Activated CD4-positive, alpha-beta memory T cell treated with anti-CD3 and anti-CD28 coated beads, Interleukin-2, amount 10 ng/mL, durations not matched to agents 7 days and 5 days (primary cell): ENCODE results near the gene NOP10. TPM values are rescaled to one million over a fixed set of nuclear protein-coding genes. Genes with fewer than 3 reads are reported as not detected.
"Not testable (repeated sequence)": the region's sequence is repeated elsewhere in the genome, so short reads cannot be mapped to it uniquely, and the experiment has no call there.

Source experiments
- CTCF ChIA-PET: fragments of 350-600 bp; sonication (Branson Sonifier 250); formaldehyde crosslinking; loops from one replicate; lab custom pipeline; 2021; ENCODE audit warnings: antibody characterized with exemption, inconsistent platforms; lab: Charles Lee
- POLR2A ChIA-PET: fragments of 350-600 bp; sonication (Branson Sonifier 250); formaldehyde crosslinking; loops from one replicate; lab custom pipeline; 2021; ENCODE audit warnings: antibody characterized with exemption; lab: Charles Lee
- DNase-seq: peaks from one replicate; pipeline ENCODE4 v3.0.0-alpha.2; 2020
- H3K27ac Mint-ChIP-seq: one replicate; pipeline ENCODE4 v1.8.0; 2021; ENCODE audit warnings: mild to moderate bottlenecking, mixed read lengths
- H3K27me3 Mint-ChIP-seq: one replicate; pipeline ENCODE4 v1.8.0; 2021; ENCODE audit warnings: mixed read lengths
- H3K36me3 Mint-ChIP-seq: one replicate; pipeline ENCODE4 v1.8.0; 2021; ENCODE audit warnings: low read depth, mixed read lengths
- H3K4me1 Mint-ChIP-seq: one replicate; pipeline ENCODE4 v1.8.0; 2021; ENCODE audit warnings: mixed read lengths
- H3K4me3 Mint-ChIP-seq: one replicate; pipeline ENCODE4 v1.8.0; 2021; ENCODE audit warnings: mild to moderate bottlenecking, mixed read lengths
- H3K9me3 Mint-ChIP-seq: one replicate; pipeline ENCODE4 v1.8.0; 2021; ENCODE audit warnings: mixed read lengths
- total RNA-seq, 2 experiments: library from RNA; stranded (reverse); gene quantifications; one replicate each; pipeline ENCODE4 v1.2.3, GENCODE V29; 2021

The NOP10 gene
- total RNA-seq, 2 experiments from 2014 or later = 170 to 183 TPM

DNA sequence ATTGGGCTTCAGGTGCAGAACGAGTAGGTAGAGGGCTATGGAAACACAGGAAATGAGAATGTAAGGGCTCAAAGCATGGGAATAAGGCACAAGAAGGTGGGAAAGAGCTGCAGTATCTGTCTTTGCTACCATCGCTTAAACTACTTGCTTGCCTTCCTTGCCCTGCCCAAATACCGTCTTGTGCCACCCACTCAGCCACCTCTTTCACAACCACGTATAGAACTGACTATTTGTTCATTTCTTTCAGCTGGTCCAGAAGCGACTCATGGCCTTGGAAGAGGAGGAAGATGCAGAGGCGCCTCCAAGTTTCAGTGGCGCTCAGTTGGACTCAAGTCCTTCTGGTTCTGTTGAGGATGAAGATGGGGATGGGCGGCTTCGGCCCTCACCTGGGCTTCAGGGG, 12.3 kb upstream of the NOP10 start:
- H3K27me3 Mint-ChIP-seq = no peaks in the 10 kb centered on the region
- H3K27ac Mint-ChIP-seq = no peak overlapping the region
- CTCF ChIA-PET = interaction anchor here (1.1 to 2.4 kb wide), 2 partner anchors 11 to 13 kb away, joined by 5 to 13 read pairs; partner anchors contain the start of genes LPCAT4 and NOP10

DNA sequence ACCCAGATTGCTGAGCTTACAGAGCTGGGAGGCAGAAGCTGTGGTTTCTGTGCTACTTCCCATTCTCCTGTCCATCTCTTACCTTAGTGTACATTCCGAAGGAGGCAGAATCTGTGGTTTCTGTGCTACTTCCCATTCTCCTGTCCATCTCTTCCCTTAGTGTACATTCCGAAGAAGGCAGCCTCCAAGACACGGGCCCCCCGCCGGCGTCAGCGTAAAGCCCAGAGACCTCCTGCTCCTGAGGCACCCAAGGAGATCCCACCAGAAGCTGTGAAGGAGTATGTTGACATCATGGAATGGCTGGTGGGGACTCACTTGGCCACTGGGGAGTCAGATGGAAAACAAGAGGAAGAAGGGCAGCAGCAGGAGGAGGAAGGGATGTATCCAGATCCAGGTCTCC, 11.3 kb upstream of the NOP10 start:
- H3K4me1 Mint-ChIP-seq = no peaks in the 10 kb centered on the region
- POLR2A ChIA-PET = interaction anchor here (1.0 to 3.0 kb wide), 3 partner anchors 9 to 13 kb away, joined by 3 to 20 read pairs (median 9); partner anchors contain the start of genes LPCAT4, NOP10 and NUTM1
- no peak overlapping the region for H3K4me3 Mint-ChIP-seq
- no peaks in the 10 kb centered on the region for H3K27me3 Mint-ChIP-seq
- DNase-seq = no peak
- H3K36me3 Mint-ChIP-seq = peaks cover 23% of the 10 kb centered on the region
- CTCF ChIA-PET = interaction anchor here (0.5 to 2.4 kb wide), 3 partner anchors 12 to 34 kb away, joined by 3 to 13 read pairs (median 5); partner anchors contain the start of genes LPCAT4 and NOP10
- H3K9me3 Mint-ChIP-seq = no peaks in the 10 kb centered on the region
- H3K27ac Mint-ChIP-seq = no peak overlapping the region

More for the DNA sequence above, 12.3 kb upstream of the NOP10 start:
- Mint-ChIP-seq H3K4me1 (no peaks in the 10 kb centered on the region), H3K36me3 (peaks cover 31% of the 10 kb centered on the region), H3K9me3 (no peaks in the 10 kb centered on the region), H3K4me3 (no peak overlapping the region)
- POLR2A ChIA-PET = interaction anchor here (3.0 kb wide), 2 partner anchors 12 kb away, joined by 9 to 20 read pairs; partner anchors contain the start of genes LPCAT4, NOP10 and NUTM1
- no peak for DNase-seq

DNA sequence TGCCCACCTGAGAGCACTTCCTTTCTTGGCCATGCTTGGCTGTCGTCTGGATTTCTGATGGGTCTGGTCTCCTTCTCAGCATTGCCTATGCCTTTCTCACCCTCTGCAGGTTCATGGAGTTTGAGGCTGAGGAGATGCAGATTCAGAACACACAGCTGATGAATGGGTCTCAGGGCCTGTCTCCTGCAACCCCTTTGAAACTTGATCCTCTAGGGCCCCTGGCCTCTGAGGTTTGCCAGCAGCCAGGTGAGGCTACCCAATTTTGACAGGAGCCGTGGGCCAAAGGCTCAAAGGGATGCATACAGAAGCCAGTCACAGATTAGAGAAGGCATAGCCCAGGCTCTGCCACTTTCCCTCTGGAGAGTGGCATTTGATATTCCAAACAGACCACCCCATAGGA, 10.7 kb upstream of the NOP10 start:
- no peak for DNase-seq
- H3K4me3 Mint-ChIP-seq = no peak overlapping the region
- ChIA-PET POLR2A (interaction anchor here (1.2 to 3.0 kb wide), 3 partner anchors 11 to 17 kb away, joined by 3 to 20 read pairs (median 9); partner anchors contain the start of genes LPCAT4, NOP10 and NUTM1), CTCF (interaction anchor here (2.4 kb wide), 1 partner anchor 13 kb away, joined by 13 read pairs; the partner anchor contains the start of gene LPCAT4)
- H3K27me3 Mint-ChIP-seq = no peaks in the 10 kb centered on the region
- H3K36me3 Mint-ChIP-seq = peaks cover 18% of the 10 kb centered on the region
- no peaks in the 10 kb centered on the region for H3K9me3 Mint-ChIP-seq
- no peak overlapping the region for H3K27ac Mint-ChIP-seq
- no peaks in the 10 kb centered on the region for H3K4me1 Mint-ChIP-seq

DNA sequence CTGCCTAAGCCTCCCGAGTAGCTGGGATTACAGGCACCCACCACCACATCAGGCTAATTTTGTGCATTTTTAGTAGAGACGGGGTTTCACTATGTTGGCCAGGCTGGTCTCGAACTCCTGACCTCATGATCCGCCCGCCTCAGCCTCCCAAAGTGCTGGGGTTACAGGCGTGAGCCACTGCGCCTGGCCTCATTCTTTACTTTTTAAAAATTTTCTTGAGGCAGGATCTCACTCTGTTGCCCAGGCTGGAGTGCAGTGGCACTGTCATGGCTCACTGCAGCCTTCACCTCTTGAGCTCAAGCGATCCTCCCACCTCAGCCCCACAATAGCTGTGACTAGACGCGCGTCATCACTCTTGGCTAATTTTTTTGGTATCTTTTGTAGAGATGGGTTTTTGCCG, 10.1 kb upstream of the NOP10 start:
- ChIA-PET CTCF (interaction anchor here (0.9 to 2.4 kb wide), 3 partner anchors 9 to 14 kb away, joined by 3 to 13 read pairs (median 5); partner anchors contain the start of gene LPCAT4), POLR2A (interaction anchor here (1.2 to 3.0 kb wide), 3 partner anchors 10 to 16 kb away, joined by 3 to 20 read pairs (median 9); partner anchors contain the start of genes LPCAT4, NOP10 and NUTM1)
- not testable (repeated sequence) for H3K27me3 Mint-ChIP-seq, H3K27ac Mint-ChIP-seq, DNase-seq, H3K4me3 Mint-ChIP-seq, H3K9me3 Mint-ChIP-seq, H3K4me1 Mint-ChIP-seq
- peaks cover 14% of the 10 kb centered on the region for H3K36me3 Mint-ChIP-seq

DNA sequence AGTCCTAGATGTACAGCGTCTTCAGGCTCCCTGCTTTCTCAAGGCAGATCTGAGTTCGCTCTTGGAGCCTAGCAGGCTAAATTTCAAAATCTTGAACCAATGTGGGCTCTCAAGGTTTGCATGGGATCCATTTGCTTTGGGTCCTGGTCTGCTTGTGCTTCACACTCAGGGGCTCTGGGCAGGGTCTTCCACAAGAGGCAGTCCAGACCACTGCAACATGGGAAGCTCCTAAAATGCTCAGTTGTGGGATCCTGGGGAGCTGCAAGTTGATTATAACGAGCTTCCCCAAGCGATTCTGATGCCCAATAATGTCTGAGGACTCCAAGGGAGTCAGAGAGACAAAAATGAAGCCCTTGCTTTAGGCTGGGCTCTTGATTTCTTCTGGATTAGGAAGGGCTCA, 6.8 kb upstream of the NOP10 start:
- Mint-ChIP-seq H3K4me1 (no peaks in the 10 kb centered on the region), H3K27ac (no peak overlapping the region), H3K4me3 (no peak overlapping the region), H3K27me3 (no peaks in the 10 kb centered on the region), H3K36me3 (peaks cover 2% of the 10 kb centered on the region), H3K9me3 (no peaks in the 10 kb centered on the region)
- DNase-seq = no peak
- POLR2A ChIA-PET = no interaction called here
- CTCF ChIA-PET = no interaction called here

DNA sequence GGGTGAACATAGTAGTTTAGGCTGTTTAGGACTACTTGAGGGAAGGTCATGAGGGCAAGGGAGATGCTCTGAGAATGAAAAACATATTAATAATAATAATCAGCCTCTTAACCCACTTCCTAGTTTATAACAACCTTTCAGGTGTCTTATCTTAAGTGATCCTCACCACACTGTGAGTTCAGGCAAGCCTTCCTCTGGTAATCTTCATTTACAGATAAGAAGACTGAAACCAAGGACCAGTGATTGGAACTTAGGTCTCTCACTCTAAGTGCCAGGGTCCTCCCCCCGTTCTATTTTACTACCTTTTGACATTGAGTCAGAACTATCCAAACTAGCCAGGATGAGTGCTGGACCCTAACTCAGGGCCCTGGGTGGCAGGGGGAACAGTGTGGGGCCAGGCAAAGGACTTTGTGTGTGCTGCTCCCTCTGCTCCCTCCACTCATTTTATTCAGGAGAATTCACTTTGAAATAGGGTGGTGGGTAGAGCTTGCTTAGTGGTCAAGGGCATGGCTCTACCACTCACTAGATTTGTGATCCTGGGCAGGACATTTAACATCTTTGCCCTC, 5.9 kb upstream of the NOP10 start:
- Mint-ChIP-seq H3K4me3 (no peak overlapping the region), H3K27ac (no peak overlapping the region), H3K4me1 (no peaks in the 10 kb centered on the region), H3K27me3 (no peaks in the 10 kb centered on the region), H3K9me3 (no peaks in the 10 kb centered on the region), H3K36me3 (no peaks in the 10 kb centered on the region)
- ChIA-PET POLR2A (interaction anchor here (1.1 kb wide), 1 partner anchor 18 kb away, joined by 5 read pairs; the partner anchor contains the start of gene LPCAT4), CTCF (no interaction called here)
- no peak for DNase-seq

DNA sequence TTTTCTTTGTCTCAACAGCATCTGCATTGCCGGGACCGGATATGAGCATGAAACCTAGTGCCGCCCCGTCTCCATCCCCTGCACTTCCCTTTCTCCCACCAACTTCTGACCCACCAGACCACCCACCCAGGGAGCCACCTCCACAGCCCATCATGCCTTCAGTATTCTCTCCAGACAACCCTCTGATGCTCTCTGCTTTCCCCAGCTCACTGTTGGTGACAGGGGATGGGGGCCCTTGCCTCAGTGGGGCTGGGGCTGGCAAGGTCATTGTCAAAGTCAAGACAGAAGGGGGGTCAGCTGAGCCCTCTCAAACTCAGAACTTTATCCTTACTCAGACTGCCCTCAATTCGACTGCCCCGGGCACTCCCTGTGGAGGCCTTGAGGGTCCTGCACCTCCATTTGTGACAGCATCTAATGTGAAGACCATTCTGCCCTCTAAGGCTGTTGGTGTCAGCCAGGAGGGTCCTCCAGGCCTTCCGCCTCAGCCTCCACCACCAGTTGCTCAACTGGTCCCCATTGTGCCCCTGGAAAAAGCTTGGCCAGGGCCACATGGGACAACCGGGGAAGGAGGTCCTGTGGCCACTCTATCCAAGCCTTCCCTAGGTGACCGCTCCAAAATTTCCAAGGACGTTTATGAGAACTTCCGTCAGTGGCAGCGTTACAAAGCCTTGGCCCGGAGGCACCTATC, 5.2 kb upstream of the NOP10 start:
- Mint-ChIP-seq H3K9me3 (no peaks in the 10 kb centered on the region), H3K36me3 (no peaks in the 10 kb centered on the region), H3K27ac (no peak overlapping the region), H3K4me3 (no peak overlapping the region), H3K27me3 (no peaks in the 10 kb centered on the region), H3K4me1 (no peaks in the 10 kb centered on the region)
- no peak for DNase-seq
- CTCF ChIA-PET = no interaction called here
- POLR2A ChIA-PET = interaction anchor here (1.1 kb wide), 1 partner anchor 19 kb away, joined by 5 read pairs; the partner anchor contains the start of gene LPCAT4

DNA sequence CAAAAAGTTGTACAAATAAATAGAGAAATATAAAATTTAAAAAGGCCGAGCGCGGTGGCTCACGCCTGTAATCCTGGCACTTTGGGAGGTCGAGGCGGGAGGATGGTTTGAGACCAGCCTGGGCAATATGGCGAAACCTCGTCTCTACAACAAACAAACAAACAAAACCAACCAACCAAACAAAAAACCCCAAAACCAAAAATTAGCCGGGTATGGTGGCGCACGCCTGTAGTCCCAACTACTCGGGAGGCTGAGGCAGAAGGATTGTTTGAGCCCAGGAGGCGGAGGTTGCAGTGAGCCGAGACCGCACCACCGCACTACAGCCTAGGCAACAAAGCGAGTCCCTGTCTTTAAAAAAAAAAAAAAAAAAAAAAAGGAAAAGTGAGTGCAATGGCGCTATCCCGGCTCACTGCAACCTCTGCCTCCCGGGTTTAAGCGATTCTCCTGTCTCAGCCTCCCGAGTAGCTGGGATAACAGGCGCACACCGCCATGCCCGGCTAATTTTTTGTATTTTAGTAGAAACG, 661 bp downstream of the NOP10 start:
- peak; percentile 52 for DNase-seq
- Mint-ChIP-seq H3K27ac (peak overlapping the region; percentile 74), H3K36me3 (peaks cover 23% of the 10 kb centered on the region), H3K4me1 (peaks cover 26% of the 10 kb centered on the region)
- POLR2A ChIA-PET = interaction anchor here (0.7 to 2.4 kb wide), 13 partner anchors 8 to 303 kb away, joined by 3 to 43 read pairs (median 6); partner anchors contain the start of genes AVEN, EMC7, GOLGA8B and LPCAT4
- CTCF ChIA-PET = interaction anchor here (0.8 to 2.2 kb wide), 17 partner anchors 8 to 657 kb away, joined by 3 to 60 read pairs (median 4); partner anchors contain the start of genes EMC4, GOLGA8A, GOLGA8B and KATNBL1
- not testable (repeated sequence) for H3K27me3 Mint-ChIP-seq, H3K9me3 Mint-ChIP-seq, H3K4me3 Mint-ChIP-seq

DNA sequence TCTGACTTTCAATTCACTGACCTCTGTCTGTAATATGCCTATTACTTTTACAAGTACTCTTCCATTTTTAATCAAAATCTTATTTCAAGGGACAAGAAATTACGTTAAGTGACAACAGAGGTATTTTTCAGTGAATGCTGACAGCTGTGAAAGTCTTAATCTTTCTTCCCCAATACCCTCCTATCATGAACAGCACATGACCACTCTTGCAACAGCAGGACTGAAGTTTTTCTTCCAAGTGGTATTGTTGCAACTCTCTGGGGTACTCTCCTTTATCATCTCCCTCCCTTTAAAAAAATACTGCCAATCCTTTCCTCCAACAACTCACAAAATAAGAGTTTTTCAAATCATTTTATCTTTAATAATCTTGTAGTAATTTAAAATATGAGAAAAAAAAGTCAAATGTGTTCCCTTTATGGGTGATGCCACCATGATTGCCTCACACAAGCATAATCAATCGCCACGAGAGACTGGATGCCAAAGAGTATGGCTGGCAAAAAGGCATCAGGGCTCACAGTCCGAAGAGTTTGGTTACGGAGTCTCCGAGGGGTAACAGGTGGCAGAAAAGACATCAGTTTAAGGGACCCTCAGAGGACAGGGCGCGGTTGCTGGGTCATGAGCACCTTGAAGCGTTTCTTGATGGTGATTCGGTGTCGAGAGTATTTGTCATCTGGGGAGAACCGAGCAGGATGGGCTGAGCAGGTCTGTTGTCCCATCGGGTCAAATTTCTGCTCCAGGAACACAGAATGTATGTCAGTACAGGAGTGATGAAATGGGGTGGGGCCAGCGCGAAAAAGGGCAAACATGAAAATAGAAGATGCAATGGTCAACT, 1.3 kb downstream of the NOP10 start:
- ChIA-PET CTCF (no interaction called here), POLR2A (interaction anchor here (0.6 to 8.2 kb wide), 3 partner anchors 13 to 242 kb away, joined by 3 to 92 read pairs (median 16); partner anchors contain the start of genes GOLGA8B and LPCAT4)
- peaks cover 32% of the 10 kb centered on the region for H3K4me1 Mint-ChIP-seq
- no peaks in the 10 kb centered on the region for H3K9me3 Mint-ChIP-seq
- H3K27ac Mint-ChIP-seq = peak overlapping the region; percentile 74
- no peak overlapping the region for H3K4me3 Mint-ChIP-seq
- no peaks in the 10 kb centered on the region for H3K27me3 Mint-ChIP-seq
- DNase-seq = no peak
- peaks cover 25% of the 10 kb centered on the region for H3K36me3 Mint-ChIP-seq

DNA sequence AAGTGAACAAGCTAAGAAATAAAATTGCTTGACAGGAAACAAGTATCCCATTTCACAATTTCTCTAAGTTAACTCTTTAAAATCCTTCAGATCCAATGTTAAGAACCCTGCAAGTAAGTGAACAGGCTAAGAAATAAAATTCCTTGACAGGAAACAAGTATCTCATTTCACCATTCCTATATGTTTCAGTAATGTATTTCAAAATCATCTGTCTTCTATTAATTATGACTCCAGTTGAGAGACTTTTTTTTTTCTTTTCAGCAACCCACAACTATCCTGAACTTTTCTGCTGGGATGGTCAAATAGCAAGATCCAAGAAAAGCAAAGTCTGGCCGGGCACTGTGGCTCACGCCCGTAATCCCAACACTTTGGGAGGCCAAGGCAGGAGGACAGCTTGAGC, 3.0 kb downstream of the NOP10 start:
- DNase-seq = no peak
- H3K36me3 Mint-ChIP-seq = peaks cover 25% of the 10 kb centered on the region
- peaks cover 48% of the 10 kb centered on the region for H3K4me1 Mint-ChIP-seq
- CTCF ChIA-PET = interaction anchor here (4.8 to 5.3 kb wide), 2 partner anchors 12 to 27 kb away, joined by 22 to 42 read pairs; partner anchors contain the start of gene LPCAT4
- POLR2A ChIA-PET = interaction anchor here (2.5 to 8.2 kb wide), 3 partner anchors 22 to 243 kb away, joined by 8 to 92 read pairs (median 25); partner anchors contain the start of genes GOLGA8B and LPCAT4
- H3K27me3 Mint-ChIP-seq = no peaks in the 10 kb centered on the region
- no peak overlapping the region for H3K4me3 Mint-ChIP-seq
- no peaks in the 10 kb centered on the region for H3K9me3 Mint-ChIP-seq
- peak overlapping the region; percentile 12 for H3K27ac Mint-ChIP-seq

DNA sequence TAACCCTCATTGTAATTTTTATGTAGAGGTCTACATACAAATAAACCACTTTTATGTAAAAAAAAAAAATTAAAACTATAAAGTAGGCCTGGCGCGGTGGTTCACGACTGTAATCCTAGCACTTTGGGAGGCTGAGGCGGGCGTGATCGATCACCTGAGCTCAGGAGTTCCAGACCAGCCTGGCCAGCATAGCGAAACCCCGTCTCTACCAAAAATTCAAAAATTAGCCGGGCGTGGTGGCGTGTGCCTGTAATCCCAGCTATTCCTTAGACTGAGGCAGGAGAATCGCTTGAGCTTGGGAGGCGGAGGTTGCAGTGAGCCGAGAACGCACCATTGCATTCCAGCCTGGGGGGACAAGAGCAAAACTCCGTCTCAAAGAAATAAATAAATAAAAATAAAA, 4.6 kb downstream of the NOP10 start:
- Mint-ChIP-seq H3K4me3 (no peak overlapping the region), H3K9me3 (no peaks in the 10 kb centered on the region), H3K36me3 (peaks cover 25% of the 10 kb centered on the region), H3K27me3 (no peaks in the 10 kb centered on the region), H3K27ac (no peak overlapping the region), H3K4me1 (peaks cover 61% of the 10 kb centered on the region)
- ChIA-PET CTCF (interaction anchor here (0.6 to 5.3 kb wide), 6 partner anchors 10 to 249 kb away, joined by 3 to 42 read pairs (median 16); partner anchors contain the start of gene LPCAT4), POLR2A (interaction anchor here (0.7 to 8.2 kb wide), 20 partner anchors 11 to 652 kb away, joined by 3 to 92 read pairs (median 6); partner anchors contain the start of genes AVEN, EMC4, EMC7 and GOLGA8B)
- DNase-seq = no peak
